HG03066 (cell line): ENCODE measurements around the gene SLC25A51.

Experiments
- ATAC-seq: cut with Tn5 transposase; IDR thresholded peaks from one replicate; pipeline ENCODE4 v1.9.1; 2021; ENCODE audit warnings: low read depth; ENCODE audit not compliant: unreplicated experiment

Gene SLC25A51

GRCh38 chr9:37937366-37937765 lies 33.4 kb upstream of the SLC25A51 start:
- ATAC-seq = no peak

GRCh38 chr9:37936965-37937364 lies 33.0 kb upstream of the SLC25A51 start:
- no peak for ATAC-seq

- ATAC-seq = no peak
Observed at GRCh38 chr9:37936376-37936775, 32.4 kb upstream of the SLC25A51 start.

GRCh38 chr9:37935096-37935495 lies 31.2 kb upstream of the SLC25A51 start:
- no peak for ATAC-seq

- ATAC-seq = no peak
Observed at GRCh38 chr9:37931592-37931991, 27.7 kb upstream of the SLC25A51 start.

- no peak for ATAC-seq
Observed at GRCh38 chr9:37929441-37929895, 25.5 kb upstream of the SLC25A51 start.

- ATAC-seq = no peak
Observed at GRCh38 chr9:37928552-37929430, 24.9 kb upstream of the SLC25A51 start.

- no peak for ATAC-seq
Observed at GRCh38 chr9:37927601-37928551, 23.9 kb upstream of the SLC25A51 start.

- no peak for ATAC-seq
Observed at GRCh38 chr9:37927132-37927531, 23.2 kb upstream of the SLC25A51 start.

- no peak for ATAC-seq
Observed at GRCh38 chr9:37926737-37927118, 22.8 kb upstream of the SLC25A51 start.

GRCh38 chr9:37925786-37926736 lies 22.1 kb upstream of the SLC25A51 start:
- no peak for ATAC-seq

- ATAC-seq = no peak
Observed at GRCh38 chr9:37925006-37925405, 21.1 kb upstream of the SLC25A51 start.

GRCh38 chr9:37924538-37924937 lies 20.6 kb upstream of the SLC25A51 start:
- no peak for ATAC-seq

GRCh38 chr9:37923796-37924427 lies 20.0 kb upstream of the SLC25A51 start:
- ATAC-seq = no peak

- no peak for ATAC-seq
Observed at GRCh38 chr9:37923118-37923795, 19.3 kb upstream of the SLC25A51 start.

- ATAC-seq = no peak
Observed at GRCh38 chr9:37922363-37923117, 18.6 kb upstream of the SLC25A51 start.

GRCh38 chr9:37921546-37922300 lies 17.8 kb upstream of the SLC25A51 start:
- ATAC-seq = no peak

GRCh38 chr9:37921168-37921510 lies 17.2 kb upstream of the SLC25A51 start:
- ATAC-seq = no peak
